ENCODE measurements around the gene ZDHHC5.
A peak's percentile ranks its signal among the peaks of the same experiment; 100 is the strongest.
"Not testable (repeated sequence)": the region's sequence is repeated elsewhere in the genome, so short reads cannot be mapped to it uniquely, and the experiment has no call there.

Gene ZDHHC5

DNA sequence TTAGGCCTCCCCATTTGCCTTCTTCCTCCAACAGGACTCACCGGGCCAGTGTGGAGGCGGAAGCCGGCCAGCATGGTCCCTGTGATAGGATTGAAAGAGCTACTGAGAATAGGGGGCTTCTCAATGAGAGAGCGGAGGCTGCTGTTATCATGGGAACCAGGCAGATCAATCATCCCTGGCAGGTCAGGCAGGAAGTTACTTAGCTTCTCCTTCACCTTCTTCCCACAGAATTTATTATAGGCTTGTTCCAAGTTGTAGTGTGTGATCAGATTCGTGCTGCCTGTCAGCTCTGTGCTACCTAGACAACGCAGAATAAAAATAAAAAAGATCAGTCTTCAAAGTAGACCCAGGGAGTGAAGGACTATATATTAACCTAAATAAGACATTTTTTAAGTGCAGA, 37.0 kb downstream of the ZDHHC5 start:
- Histone ChIP-seq H3K9me2 (replicated peaks; ENCODE audit: low read depth, low read length) (no peaks in the 10 kb centered on the region), H3K9ac (ENCODE audit: low read depth, low read length, poor library complexity, severe bottlenecking) (no peak overlapping the region), H3K27me3 (ENCODE audit: insufficient read depth, low read length, poor library complexity, severe bottlenecking) (no peaks in the 10 kb centered on the region), H3K4me3 (ENCODE audit: low read length, poor library complexity, severe bottlenecking) (no peak overlapping the region), H3F3A (ENCODE audit: low read depth) (no peaks in the 10 kb centered on the region), H2AFZ (ENCODE audit: low read length) (no peak overlapping the region), H3K4me1 (ENCODE audit: insufficient read depth, low read length, poor library complexity, severe bottlenecking) (peaks cover 5% of the 10 kb centered on the region), H4K20me1 (ENCODE audit: insufficient read depth, low read length, poor library complexity, severe bottlenecking) (no peaks in the 10 kb centered on the region), H3K79me2 (ENCODE audit: insufficient read depth, low read length) (peaks cover 25% of the 10 kb centered on the region; the same call in 1 of the 2 replicates), H3K9me3 (ENCODE audit: insufficient read depth, low read depth, low read length) (no peaks in the 10 kb centered on the region), H3K4me2 (ENCODE audit: low read depth, low read length, poor library complexity, severe bottlenecking) (no peak overlapping the region), H3K36me3 (ENCODE audit: insufficient read depth, low read length) (peaks cover 39% of the 10 kb centered on the region; the same call in 1 of the 2 replicates)
- no peak for TF ChIP-seq EZH2phosphoT487 (IDR thresholded peaks at IDR 0.05; ENCODE audit: borderline replicate concordance)
- TF ChIP-seq, protein P1, sequence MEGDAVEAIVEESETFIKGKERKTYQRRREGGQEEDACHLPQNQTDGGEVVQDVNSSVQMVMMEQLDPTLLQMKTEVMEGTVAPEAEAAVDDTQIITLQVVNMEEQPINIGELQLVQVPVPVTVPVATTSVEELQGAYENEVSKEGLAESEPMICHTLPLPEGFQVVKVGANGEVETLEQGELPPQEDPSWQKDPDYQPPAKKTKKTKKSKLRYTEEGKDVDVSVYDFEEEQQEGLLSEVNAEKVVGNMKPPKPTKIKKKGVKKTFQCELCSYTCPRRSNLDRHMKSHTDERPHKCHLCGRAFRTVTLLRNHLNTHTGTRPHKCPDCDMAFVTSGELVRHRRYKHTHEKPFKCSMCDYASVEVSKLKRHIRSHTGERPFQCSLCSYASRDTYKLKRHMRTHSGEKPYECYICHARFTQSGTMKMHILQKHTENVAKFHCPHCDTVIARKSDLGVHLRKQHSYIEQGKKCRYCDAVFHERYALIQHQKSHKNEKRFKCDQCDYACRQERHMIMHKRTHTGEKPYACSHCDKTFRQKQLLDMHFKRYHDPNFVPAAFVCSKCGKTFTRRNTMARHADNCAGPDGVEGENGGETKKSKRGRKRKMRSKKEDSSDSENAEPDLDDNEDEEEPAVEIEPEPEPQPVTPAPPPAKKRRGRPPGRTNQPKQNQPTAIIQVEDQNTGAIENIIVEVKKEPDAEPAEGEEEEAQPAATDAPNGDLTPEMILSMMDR (conservative IDR thresholded peaks at IDR 0.05; ENCODE audit: low read length) = no peak

DNA sequence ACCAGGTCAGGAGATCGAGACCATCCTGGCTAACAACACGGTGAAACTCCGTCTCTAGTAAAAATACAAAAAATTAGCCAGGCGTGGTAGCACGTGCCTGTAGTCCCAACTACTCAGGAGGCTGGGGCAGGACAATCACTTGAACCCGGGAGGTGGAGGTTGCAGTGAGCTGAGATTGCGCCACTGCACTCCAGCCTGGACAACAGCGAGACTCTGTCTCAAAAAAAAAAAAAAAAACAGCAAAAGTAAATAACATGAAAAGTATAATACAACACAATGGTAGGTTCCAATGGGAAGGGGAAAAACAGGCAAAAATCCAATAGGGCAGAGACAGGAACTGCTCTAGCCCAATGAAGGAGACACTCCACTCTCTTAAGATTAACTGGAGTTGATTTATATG, 37.5 kb downstream of the ZDHHC5 start:
- not testable (repeated sequence) for H2AFZ ChIP-seq (ENCODE audit: low read length); H4K20me1 ChIP-seq (ENCODE audit: insufficient read depth, low read length, poor library complexity, severe bottlenecking); H3K4me3 ChIP-seq (ENCODE audit: low read length, poor library complexity, severe bottlenecking); H3K9me2 ChIP-seq (replicated peaks; ENCODE audit: low read depth, low read length); H3F3A ChIP-seq (ENCODE audit: low read depth); H3K9ac ChIP-seq (ENCODE audit: low read depth, low read length, poor library complexity, severe bottlenecking); H3K4me2 ChIP-seq (ENCODE audit: low read depth, low read length, poor library complexity, severe bottlenecking); H3K9me3 ChIP-seq (ENCODE audit: insufficient read depth, low read depth, low read length); H3K27me3 ChIP-seq (ENCODE audit: insufficient read depth, low read length, poor library complexity, severe bottlenecking); H3K4me1 ChIP-seq (ENCODE audit: insufficient read depth, low read length, poor library complexity, severe bottlenecking)
- Histone ChIP-seq H3K79me2 (ENCODE audit: insufficient read depth, low read length) (peaks cover 30% of the 10 kb centered on the region), H3K36me3 (ENCODE audit: insufficient read depth, low read length) (peaks cover 35% of the 10 kb centered on the region; the same call in 1 of the 2 replicates)

DNA sequence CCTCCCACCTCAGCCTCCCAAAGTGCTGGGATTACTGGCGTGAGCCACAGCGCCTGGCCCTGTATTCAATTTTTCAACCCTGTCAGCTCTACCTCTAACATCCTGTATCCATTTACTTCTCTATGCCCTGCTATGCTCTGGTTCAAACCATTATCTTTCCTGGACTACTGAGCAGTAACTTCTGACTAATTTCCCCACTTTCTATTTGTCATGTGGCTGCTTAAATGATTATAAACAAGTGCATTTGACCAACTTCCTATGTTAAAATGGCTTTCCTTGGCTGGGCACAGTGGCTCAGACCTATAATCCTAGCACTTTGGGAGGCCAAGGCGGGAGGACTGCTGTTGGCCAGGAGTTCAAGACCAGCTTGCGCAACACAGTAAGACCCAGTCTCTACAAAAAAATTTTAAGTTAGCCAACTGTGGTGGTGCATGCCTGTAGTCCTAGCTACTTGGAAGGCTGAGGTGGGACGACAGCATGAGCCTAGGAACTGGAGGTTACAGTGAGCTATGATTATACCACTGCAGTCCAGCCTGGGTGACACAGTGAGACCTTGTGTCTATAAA, 42.0 kb downstream of the ZDHHC5 start:
- no peak overlapping the region for H3K9ac ChIP-seq (ENCODE audit: low read depth, low read length, poor library complexity, severe bottlenecking)
- H3K9me2 ChIP-seq (replicated peaks; ENCODE audit: low read depth, low read length) = no peaks in the 10 kb centered on the region
- H3K27me3 ChIP-seq (ENCODE audit: insufficient read depth, low read length, poor library complexity, severe bottlenecking) = no peaks in the 10 kb centered on the region
- peaks cover 30% of the 10 kb centered on the region for H3K4me1 ChIP-seq (ENCODE audit: insufficient read depth, low read length, poor library complexity, severe bottlenecking)
- H2AFZ ChIP-seq (ENCODE audit: low read length) = no peak overlapping the region
- peaks cover 37% of the 10 kb centered on the region for H4K20me1 ChIP-seq (ENCODE audit: insufficient read depth, low read length, poor library complexity, severe bottlenecking)
- no peak overlapping the region for H3K4me3 ChIP-seq (ENCODE audit: low read length, poor library complexity, severe bottlenecking)
- no peaks in the 10 kb centered on the region for H3K9me3 ChIP-seq (ENCODE audit: insufficient read depth, low read depth, low read length)
- H3K4me2 ChIP-seq (ENCODE audit: low read depth, low read length, poor library complexity, severe bottlenecking) = peak overlapping the region; percentile 99
- TF ChIP-seq EZH2phosphoT487 (IDR thresholded peaks at IDR 0.05; ENCODE audit: borderline replicate concordance) = no peak
- TF ChIP-seq, protein P1 (conservative IDR thresholded peaks at IDR 0.05; ENCODE audit: low read length) = no peak
- H3K79me2 ChIP-seq (ENCODE audit: insufficient read depth, low read length) = peaks cover 71% of the 10 kb centered on the region
- H3K36me3 ChIP-seq (ENCODE audit: insufficient read depth, low read length) = peaks cover 2% of the 10 kb centered on the region; the same call in 1 of the 2 replicates
- H3F3A ChIP-seq (ENCODE audit: low read depth) = no peaks in the 10 kb centered on the region
